LNCaP clone FGC (cell line): ENCODE data around the gene NPR2.

Experiments
- DNase-seq: peaks from one replicate; pipeline ENCODE4 v3.0.0-alpha.2; 2011; ENCODE audit warnings: low read depth
- H3K4me3 ChIP-seq: 2 replicates; pipeline ENCODE4 v1.5.1; 2011; ENCODE audit warnings: mild to moderate bottlenecking, low read depth, low read length, control low read depth
- TF ChIP-seq, protein P1 (sequence below): IDR thresholded peaks from 2 replicates; pipeline ENCODE4 v1.5.1; 2012; ENCODE audit warnings: mild to moderate bottlenecking; ENCODE audit not compliant: control insufficient read depth, insufficient read depth; ENCODE audit errors: extremely low read depth

The NPR2 gene

DNA sequence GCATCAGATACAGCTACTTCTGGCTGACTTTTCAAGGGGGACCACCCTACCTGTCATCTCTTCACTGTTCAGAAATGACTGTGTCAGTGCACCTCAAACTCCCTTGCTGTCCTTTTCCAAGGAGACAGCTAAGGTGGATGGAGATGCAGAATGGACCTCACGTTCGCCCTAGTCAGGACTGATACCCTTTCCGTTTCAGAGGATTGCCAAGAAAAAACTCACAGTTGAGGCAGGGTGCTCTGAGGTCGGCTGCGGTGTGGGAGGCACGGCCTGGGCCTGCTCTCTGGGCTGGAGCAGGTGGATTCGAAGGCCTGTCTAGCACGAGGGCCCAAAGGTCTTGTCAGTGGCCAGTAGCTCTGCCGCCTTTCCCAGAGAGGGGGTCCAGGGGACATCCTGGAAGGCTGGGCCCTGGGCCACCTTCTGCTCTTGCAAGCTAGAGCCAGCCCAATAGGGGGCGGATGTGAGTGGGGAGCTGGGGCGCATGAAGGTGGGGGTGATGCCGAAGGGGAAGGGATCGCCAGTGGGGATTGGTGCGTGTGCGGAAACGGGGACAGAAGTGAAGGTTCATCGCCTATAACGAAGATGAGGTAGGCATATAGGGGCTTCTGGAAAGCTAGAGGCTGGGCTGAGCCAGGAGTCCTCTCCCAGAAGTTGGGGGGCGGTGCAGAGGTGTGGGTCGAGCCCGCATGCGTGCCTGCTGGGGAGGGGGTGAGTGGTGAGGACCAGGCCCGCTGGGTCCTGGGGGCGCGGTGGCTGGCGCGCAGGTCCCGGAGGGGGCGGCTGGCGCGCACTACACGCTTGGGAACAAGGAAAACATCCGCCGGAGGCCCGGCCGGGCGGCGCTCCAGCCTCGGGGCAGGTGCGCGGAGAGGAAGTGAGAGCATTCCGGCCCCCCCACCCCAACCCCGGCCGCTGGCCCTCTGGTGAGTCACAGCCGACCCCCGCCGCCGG, 34.8 kb upstream of the NPR2 start:
- TF ChIP-seq, protein P1, sequence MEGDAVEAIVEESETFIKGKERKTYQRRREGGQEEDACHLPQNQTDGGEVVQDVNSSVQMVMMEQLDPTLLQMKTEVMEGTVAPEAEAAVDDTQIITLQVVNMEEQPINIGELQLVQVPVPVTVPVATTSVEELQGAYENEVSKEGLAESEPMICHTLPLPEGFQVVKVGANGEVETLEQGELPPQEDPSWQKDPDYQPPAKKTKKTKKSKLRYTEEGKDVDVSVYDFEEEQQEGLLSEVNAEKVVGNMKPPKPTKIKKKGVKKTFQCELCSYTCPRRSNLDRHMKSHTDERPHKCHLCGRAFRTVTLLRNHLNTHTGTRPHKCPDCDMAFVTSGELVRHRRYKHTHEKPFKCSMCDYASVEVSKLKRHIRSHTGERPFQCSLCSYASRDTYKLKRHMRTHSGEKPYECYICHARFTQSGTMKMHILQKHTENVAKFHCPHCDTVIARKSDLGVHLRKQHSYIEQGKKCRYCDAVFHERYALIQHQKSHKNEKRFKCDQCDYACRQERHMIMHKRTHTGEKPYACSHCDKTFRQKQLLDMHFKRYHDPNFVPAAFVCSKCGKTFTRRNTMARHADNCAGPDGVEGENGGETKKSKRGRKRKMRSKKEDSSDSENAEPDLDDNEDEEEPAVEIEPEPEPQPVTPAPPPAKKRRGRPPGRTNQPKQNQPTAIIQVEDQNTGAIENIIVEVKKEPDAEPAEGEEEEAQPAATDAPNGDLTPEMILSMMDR = no peak
- DNase-seq = no peak
- H3K4me3 ChIP-seq = no peak overlapping the region

DNA sequence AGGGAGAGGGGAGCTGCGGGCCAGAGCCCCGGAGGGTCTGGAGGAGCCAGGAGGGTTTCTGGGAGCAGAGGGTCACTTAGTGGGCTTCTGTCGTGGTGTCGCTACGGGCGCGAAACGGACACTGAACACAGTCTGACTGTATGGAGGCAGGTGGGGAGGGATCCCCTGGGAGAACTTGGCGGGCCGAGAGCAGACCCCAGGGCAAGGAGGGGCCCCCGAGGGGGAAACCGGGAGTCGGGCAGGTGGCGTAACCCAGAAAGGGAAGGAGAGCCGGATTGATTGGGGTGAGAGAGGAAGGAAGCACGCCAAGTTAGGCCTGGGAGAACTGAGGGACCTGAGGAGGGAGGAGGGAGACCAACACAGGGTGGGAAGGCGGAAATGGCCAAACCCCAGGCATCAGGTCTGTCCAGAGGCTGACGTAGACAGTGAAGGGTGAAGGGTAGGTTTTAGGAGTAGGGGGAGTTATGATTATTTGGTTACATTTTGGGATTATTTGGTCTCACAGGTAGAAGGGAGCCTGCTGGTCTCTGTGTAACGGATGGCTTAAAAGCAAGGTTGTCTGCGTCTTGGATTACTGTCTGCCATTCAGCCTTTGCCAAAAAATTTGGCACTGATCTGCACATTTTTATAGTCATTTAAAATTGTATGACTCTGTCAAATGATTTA, 34.0 kb upstream of the NPR2 start:
- DNase-seq = no peak
- TF ChIP-seq, protein P1 = no peak
- no peak overlapping the region for H3K4me3 ChIP-seq

DNA sequence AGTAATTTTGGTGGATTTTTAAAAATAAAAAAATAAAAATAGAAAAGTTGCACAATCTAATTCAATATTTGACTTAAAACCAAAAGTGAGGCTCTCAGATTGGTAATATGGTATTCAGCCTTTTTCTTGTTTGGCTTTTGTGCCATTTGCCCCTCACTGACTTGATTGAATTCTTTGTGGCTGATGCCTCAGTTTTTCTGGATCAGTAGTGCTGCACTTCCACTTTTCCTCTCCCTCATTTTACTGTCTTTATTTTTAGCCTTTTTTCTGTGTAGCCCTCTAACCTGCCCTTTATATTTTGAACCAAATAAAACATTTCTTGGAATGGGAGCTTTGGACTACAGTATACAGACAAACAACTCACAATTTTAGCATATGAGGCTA, 33.5 kb upstream of the NPR2 start:
- TF ChIP-seq, protein P1 = no peak
- H3K4me3 ChIP-seq = no peak overlapping the region
- no peak for DNase-seq

DNA sequence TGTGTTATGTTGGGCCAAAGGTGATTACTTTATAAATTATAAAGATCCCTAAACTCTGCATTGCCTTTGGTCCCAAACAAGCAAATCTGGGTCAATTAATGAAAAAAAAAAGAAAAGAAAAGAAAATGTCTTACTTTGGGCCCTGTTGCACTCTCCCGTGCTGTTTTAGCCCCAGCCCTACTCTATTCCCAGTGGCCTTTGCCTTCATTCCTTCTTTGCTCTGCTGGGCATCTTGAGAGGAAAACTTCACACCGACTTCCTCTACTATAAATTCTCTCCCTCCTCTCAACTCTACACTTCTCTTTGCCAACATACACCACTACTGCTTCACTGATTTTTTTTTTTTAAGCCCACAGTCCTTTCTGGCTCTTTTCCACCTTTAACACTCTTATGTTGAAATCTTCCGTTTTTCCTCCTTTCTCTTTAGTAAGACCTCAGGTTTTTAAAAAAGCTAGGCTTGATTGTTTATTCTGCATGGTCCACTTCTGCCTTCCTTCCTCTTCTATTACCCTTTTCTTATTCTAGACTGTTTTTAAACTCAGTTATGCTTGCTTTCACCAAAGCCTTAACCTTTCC, 32.8 kb upstream of the NPR2 start:
- DNase-seq = no peak
- H3K4me3 ChIP-seq = no peak overlapping the region
- TF ChIP-seq, protein P1 = no peak

DNA sequence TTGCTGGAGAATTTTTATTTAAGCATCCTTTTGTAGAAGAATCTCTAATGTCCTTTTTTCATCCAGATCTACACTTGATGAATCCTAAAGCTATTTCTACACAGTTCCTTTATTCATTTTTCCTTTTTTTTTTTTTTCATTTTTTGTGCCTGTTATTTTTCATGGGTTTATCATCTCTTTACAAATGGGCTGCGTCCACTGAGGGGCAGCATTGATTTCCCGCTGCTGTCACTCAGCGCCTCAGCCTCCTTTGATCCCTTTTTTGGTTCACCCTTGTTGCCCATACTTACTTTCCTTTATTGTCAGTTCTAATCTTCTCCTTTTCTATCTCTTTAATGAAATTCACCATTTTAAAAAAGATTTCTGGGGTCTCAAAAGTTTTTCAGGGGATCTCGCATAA, 31.6 kb upstream of the NPR2 start:
- no peak overlapping the region for H3K4me3 ChIP-seq
- no peak for DNase-seq
- TF ChIP-seq, protein P1 = no peak

DNA sequence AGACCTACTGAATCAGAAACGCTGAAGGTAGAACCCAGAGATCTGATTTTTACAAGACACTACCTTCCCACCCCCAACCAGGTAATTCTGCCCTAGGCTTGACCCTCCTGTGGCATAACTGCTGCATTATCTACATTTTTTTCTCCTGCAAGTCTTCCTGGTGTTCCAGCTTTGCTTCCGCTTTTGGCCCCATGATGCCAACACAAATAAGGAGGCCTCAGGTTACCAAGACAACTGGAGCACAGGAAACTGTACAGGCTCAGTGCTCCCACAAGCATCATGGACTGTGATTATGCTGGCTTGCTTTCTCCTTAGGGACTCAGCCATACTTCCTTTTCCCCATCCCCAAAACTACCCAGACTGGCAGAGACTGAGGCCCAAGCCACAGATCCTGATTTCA, 30.7 kb upstream of the NPR2 start:
- TF ChIP-seq, protein P1 = no peak
- no peak overlapping the region for H3K4me3 ChIP-seq
- no peak for DNase-seq
